HG02884 (cell line): Measurements from ENCODE around the gene KLF14.
"Not testable (repeated sequence)": the region's sequence is repeated elsewhere in the genome, so short reads cannot be mapped to it uniquely, and the experiment has no call there.

Source experiments
- ATAC-seq: cut with Tn5 transposase; IDR thresholded peaks from one replicate; pipeline ENCODE4 v1.9.1; 2021; ENCODE audit warnings: mild to moderate bottlenecking, moderate library complexity; ENCODE audit not compliant: unreplicated experiment

KLF14 gene

GRCh38 chr7:130719541-130719940, 14.5 kb downstream of the KLF14 start:
- no peak for ATAC-seq

- no peak for ATAC-seq
Observed at GRCh38 chr7:130712416-130712815, 21.6 kb downstream of the KLF14 start.

GRCh38 chr7:130708766-130709165, 25.2 kb downstream of the KLF14 start:
- ATAC-seq = no peak

- no peak for ATAC-seq
Observed at GRCh38 chr7:130708001-130708400, 26.0 kb downstream of the KLF14 start.

GRCh38 chr7:130703851-130704250, 30.2 kb downstream of the KLF14 start:
- ATAC-seq = no peak

- ATAC-seq = no peak
Observed at GRCh38 chr7:130701650-130702049, 32.4 kb downstream of the KLF14 start.

- no peak for ATAC-seq
Observed at GRCh38 chr7:130700760-130701159, 33.2 kb downstream of the KLF14 start.

- no peak for ATAC-seq
Observed at GRCh38 chr7:130699686-130700085, 34.3 kb downstream of the KLF14 start.

- ATAC-seq = no peak
Observed at GRCh38 chr7:130697820-130698219, 36.2 kb downstream of the KLF14 start.

GRCh38 chr7:130695840-130696239, 38.2 kb downstream of the KLF14 start:
- ATAC-seq = no peak

- not testable (repeated sequence) for ATAC-seq
Observed at GRCh38 chr7:130692396-130692795, 41.6 kb downstream of the KLF14 start.

GRCh38 chr7:130689683-130690082, 44.3 kb downstream of the KLF14 start:
- no peak for ATAC-seq

GRCh38 chr7:130683026-130683425, 51.0 kb downstream of the KLF14 start:
- ATAC-seq = no peak
